Tongue (tissue), 2 donors: Measurements from ENCODE around the gene SPTBN5. TPM values are rescaled to one million over a fixed set of nuclear protein-coding genes. Genes with fewer than 3 reads are reported as not detected.
"Not testable (repeated sequence)": the region's sequence is repeated elsewhere in the genome, so short reads cannot be mapped to it uniquely, and the experiment has no call there.

Experiments
- DNase-seq: peaks from one replicate; pipeline ENCODE4 v3.0.0-alpha.2; 2015
- total RNA-seq: library from RNA; depleted of rRNA; stranded (reverse); fragments of >200 nt; gene quantifications from one replicate; pipeline ENCODE4 v1.2.3, GENCODE V29; 2014

The SPTBN5 gene
- total RNA-seq, 1 donor from 2014 or later, result 2.2 TPM

DNA sequence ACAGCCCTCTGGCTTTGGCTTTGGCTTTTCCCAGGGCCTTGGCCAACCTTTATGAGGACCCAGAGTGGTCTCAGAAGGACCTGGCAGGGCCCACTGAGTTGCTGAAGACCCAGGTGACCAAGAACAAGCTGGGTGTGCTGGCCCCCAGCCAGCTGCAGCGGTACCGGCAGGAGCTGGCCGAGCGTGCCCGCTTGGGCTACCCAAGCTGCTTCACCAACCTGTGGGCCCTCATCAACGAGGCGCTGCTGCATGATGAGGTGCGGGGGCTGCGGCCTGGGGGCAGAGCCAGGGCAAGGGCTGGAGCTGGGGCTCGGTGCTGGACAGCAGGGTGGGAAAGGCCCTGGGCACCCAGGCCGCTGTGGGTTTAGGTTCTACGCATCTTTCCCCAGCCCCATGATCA, 49.0 kb downstream of the SPTBN5 start:
- no peak for DNase-seq

DNA sequence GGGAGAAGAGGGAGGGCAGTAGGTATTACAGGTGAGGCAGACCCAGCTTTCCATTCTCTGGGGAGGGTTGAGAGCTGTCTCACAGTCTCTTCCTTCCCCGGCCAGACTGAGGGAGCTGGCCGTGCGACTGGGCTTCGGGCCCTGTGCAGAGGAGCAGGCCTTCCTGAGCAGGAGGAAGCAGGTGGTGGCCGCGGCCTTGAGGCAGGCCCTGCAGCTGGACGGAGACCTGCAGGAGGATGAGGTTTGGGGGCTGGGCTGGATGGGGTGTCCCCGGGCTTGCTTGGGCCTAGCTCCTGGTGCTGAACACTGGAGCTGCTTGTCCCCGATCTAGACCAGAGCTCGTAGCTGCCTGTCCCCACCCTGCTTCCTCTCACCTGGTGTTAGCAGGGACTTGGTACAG, 50.3 kb downstream of the SPTBN5 start:
- DNase-seq, result no peak

DNA sequence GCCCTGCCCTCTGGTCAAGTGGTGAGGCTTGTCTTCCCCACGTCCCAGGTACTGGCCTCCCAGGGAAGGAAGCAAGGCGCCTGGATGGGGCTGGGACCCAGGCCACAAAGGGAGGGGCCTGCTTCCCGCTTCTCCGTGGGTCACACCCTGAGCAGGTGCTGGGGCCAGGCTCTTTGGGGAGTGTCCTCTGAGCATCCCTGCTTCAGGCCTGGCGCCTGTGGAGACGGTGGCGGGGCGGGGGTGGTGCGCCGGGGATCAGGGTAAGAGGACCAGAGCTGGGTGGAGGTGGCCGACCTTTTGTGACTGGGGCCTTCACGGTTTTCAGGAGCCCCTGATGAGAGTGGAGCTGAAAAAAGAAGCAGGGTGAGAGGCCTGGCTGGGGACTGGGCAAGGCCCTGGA, 51.6 kb downstream of the SPTBN5 start:
- DNase-seq, result no peak

DNA sequence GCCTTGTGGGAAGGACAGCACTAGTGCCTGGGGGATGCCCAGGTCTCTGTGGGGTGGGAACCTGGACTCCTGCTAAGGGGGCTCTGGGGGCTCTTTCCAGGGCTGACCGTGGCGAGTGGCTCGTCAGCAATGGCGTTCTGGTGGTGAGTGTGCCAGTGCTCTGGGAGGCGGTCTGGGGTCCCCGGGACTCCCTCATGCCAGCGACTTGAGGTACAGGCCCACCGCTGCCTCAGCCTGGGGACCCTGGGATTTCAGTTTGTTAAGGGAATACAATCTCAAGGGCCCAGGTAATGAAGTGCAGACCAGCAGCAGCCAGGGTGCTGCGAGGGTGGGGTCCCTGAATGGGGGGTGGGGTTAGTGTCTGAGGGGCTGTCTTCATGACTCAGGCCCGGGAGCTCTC, 52.7 kb downstream of the SPTBN5 start:
- no peak for DNase-seq

DNA sequence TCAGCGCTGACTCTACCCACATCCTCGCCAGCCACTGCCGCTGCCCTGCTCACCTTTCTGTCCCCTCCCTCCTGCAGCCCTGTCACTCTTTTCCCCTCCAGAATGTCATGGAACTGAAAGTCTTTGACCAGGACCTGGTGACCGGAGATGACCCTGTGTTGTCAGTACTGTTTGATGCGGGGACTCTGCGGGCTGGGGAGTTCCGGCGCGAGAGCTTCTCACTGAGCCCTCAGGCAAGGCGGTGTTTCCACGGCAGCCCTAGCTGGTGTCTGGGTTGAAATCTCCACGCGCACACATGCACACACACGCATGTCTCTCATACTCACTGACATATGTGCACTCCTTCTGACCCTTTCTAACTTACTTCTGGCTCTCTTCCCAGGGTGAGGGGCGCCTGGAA, 53.2 kb downstream of the SPTBN5 start:
- no peak for DNase-seq

DNA sequence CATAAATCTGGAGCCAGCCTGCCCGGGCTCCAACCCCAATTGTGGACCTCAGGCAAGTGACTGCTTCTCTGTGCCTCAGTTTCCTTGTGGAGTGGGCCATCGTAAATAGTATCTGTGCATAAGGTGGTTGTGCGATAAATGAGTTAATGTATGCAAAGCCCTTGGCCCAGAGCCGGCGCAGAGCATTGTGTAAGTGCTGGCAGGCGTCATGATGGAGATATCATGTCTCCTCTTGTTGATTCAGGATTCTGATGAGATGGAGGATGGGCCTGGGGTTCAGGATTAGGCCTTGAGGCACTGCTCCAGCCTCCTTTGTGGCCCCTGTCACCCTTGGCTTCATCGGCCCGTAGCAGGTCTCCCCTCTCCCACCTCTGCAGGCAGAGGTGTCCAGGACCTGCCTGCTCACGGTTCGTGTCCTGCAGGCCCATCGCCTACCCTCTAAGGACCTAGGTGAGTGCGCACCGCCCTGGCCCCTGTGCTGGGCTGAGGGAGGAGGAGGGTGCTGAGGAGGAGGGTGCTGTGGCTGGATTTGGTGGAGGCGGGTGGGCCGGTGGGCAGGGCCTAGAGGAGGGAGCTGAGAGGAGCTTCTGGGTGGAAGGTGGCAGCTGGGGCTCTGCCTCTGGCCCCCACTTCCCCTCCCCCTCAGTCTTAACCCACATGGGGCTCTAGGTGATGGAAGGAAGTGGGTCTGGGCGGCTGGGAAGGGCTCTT, 53.9 kb downstream of the SPTBN5 start:
- DNase-seq, result no peak

DNA sequence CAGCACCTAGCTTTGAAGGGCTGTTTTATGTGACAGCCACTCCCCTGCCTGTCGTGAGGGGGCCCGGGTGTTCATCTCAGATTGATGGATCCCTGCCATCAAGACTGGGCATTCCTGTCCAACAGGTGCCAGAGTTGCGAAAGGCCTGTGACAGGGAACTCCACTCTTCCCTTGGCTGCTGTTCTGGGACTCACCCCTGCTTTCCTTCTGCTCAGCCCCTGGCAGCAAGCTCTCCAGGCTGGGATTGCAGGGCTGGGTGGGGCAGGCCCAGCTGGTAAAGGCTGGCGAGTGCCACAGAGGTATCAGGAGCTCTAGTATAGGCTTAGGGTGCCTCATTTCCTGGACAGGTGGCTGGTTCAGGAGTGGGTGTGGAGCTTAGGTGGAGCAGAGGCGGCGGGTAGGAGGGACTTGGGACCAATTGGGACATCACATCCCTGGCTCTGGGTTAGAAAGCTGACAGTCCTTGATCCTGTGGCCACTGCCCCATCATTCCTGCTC, 55.4 kb downstream of the SPTBN5 start, which contains the start of gene PLA2G4B:
Gene PLA2G4B (plus strand): TSS at position 448 of the 498 bp plus-strand sequence. CDS start 67 bp downstream, outside the sequence.
- peak; percentile 77 for DNase-seq

DNA sequence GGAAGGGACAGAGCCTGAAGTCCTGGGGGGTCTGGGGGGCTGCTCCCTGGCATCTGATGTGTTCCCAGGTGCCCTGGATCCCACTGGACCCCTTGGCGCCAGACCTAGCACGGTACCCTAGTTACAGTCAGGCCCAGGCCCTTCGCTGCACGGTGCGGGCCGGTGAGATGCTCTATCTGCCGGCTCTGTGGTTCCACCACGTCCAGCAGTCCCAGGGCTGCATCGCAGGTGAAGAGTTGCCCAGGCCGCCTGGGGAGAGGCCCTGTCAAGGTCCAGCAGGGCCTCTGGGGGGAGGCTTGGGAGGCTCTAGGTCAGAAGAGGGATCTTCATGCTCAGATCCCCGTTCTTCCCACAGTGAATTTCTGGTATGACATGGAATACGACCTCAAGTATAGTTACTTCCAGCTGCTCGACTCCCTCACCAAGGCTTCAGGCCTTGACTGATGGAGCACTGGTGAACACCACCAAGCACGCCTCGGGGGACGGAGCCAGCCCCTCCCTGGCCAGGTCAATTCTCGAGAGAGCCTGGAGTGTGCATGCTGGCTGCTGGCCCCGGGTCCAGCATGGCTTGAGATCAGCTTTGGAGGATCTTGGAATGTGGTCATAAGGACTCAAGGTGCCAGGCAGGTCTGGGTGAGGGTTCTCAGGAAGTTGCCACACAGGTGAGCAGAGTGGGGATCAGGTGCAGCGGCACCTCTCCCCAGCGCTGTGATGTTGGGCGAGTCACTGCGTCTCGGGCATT, 57.0 kb downstream of the SPTBN5 start:
- no peak for DNase-seq

DNA sequence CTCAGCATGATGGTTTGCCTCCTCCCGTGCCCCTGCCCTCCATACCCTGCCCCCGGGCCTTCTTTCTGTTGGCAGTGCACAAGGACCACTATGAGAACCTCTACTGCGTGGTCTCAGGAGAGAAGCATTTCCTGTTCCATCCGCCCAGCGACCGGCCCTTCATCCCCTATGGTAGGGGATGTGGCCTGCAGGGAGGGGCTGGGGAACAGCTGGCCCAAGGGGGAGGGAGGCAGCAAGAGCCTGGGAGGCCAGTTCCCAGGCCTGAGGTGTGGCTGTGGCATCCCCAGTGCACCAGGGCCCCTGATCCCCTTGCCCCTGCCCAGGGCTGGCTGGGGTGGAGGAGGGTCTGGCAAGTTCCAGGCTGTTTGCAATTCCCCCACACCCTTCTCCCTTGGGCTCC, 57.8 kb downstream of the SPTBN5 start:
- no peak for DNase-seq

DNA sequence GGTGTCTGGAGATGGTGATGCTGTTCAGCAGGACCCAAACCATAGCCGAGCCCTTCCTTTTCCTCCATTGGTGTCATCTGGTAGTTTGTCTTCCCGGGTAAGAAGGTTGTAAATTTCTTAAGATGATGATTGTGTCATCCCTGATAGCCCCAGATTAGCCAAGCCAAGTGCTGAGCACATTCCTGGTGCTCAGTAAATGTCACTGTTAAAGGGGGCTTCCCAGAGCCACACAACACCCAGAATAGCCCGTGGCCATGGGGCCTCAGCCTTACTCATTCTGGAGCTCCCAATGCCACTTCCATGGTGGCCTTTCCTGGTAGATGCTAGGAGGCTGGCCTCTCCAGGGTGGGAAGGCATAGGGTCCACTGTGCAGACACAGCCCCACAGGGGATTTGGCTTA, 59.8 kb downstream of the SPTBN5 start:
- no peak for DNase-seq

DNA sequence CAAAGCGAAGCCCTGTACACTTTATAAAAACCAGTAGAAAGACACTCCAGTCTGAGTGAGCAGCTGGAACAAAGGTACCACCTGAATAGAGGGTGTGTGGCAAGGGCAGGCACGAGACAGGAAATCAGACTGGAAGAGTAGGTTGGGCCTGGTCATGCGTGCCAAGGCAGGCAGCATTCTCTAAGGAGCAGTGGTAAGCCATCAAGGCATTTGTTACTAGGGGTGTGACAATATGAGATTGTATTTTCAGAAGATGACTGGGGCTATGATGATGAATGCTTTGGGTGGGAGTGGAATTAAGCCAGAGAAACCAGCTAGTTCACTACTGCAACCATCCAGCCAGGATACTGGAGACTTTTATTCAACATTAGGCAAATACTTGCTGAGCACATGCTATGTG, 61.0 kb downstream of the SPTBN5 start:
- DNase-seq, result peak; percentile 69

DNA sequence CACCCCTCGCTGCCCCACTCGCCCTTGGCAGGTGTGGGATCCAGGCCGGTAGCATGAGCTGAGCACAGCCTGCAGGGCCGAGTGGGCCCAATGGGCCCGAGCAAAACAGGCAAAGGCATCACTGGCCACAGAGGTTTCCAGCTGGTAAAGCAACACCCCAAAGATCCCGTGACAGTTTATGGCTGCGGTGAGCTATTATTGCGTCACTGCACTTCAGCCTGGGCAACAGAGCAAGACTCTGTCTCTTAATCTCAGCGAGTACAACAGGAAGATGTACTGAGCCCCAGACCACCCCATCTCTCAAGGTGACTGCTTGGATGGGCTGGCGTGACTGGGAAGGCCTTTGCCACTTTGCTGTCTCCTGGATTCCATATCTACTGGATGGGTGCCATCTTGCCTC, 61.6 kb downstream of the SPTBN5 start:
- DNase-seq, result no peak

DNA sequence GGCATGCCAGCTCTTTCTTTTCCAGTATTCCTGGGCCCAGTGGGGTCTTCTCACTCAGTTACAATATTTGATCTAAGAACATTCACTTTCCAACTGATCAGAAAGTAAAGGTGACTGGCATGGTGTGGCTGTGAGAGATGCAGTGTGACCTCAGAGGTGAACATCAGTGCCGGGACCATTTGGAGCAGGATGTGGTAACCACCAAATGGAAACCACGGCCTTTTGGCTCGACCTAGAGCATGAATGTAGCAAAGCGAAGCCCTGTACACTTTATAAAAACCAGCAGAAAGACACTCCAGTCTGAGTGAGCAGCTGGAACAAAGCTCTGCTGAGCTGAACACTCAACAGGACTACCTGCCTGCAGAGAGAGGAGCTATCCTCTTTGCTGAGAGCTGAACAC, 62.6 kb downstream of the SPTBN5 start:
- not testable (repeated sequence) for DNase-seq

DNA sequence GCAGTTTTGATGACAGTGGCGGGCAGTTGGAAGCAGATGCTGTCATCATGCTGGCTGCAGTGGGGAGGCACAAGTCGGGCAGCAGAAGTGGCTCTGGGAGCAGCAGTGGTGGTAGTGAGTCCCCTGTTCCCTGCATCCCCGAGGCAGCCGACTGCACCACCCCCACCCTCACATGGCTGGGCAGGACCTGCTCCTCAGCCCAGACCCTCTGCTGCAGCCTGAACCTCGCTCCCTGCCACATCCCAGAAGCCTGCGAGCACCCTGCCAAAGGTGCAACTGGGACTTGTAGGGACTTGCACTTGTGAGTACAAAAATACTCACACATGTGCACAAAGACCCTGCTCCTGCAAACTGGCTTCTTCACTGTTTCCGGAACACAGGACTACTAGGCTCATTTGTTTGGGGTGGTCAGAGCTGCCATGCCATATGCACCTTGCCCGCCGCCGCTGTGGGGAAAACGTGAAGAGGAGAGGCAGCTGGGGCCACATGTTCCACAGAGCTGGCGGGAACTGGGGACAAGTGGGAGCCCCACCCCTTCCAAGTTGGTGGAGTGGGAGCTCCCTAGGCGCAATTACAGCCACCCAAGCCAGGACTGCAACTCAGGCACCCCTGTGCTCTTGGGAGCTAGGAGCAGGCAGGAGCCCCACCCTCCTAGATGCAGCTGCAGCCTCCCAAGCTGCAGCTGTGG, 63.8 kb downstream of the SPTBN5 start:
- no peak for DNase-seq

DNA sequence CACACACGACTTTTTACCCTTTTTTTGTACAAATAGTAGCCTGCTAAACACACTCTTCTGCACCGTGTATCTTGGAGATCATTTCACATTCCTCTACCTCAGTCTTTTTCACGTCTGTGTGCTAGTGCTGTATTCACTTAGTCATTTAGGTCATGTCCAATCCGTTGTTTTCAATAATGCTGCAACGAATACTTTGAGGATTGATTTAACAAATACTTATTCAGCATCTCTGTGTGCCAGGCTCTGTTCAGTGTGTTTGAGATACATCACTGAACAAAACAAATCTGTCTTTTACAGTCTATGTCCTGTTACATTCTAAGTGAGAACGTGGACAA, 65.1 kb downstream of the SPTBN5 start:
- no peak for DNase-seq

DNA sequence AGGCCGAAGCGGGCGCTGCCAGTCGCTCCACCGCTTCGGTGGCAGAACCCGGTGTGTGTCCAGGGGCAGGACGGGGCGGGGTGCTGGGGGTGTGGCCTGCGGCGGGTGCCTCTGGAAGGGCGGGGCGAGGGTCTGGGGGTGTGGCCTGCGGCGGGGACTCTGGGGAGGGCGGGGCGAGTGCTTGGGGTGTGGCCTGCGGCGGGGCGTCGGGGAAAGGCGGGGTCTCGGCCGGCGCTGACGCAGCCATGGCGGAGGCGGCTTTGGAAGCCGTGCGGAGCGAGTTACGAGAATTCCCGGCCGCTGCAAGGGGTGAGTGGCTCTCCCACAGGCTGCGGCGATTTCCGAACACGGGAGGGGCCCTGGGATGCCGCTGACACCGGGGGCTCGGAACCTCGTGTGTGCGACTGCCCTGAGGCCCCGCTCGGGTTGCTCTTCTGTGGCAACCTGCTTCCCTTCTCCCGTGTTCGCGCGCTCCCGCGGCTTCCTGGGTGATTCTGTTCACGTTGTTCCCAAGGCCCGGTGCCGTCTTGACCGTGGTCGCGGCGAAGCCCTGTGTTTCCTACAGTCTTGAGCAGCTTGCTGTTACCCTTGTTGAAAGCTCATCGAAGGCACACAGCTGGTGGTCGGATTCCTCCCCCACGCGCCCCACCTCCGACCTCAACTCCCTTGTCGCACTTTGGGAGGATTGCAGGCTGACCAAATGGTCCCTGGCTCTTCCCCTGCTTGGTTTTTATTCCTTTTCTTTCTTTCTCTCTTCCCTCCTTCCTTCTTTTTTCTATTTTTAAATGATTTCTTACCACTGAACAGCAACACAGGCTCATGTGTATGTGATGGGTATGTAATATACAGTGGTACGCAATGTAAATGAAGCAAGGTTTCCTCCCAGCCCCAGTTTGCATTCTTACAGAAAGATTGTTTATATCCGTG, 65.7 kb downstream of the SPTBN5 start, which contains the start of gene JMJD7:
Gene JMJD7 (plus strand): TSS at position 213 of the 927 bp plus-strand sequence. CDS start 33 bp downstream, at position 246.
- peak; percentile 96 for DNase-seq

DNA sequence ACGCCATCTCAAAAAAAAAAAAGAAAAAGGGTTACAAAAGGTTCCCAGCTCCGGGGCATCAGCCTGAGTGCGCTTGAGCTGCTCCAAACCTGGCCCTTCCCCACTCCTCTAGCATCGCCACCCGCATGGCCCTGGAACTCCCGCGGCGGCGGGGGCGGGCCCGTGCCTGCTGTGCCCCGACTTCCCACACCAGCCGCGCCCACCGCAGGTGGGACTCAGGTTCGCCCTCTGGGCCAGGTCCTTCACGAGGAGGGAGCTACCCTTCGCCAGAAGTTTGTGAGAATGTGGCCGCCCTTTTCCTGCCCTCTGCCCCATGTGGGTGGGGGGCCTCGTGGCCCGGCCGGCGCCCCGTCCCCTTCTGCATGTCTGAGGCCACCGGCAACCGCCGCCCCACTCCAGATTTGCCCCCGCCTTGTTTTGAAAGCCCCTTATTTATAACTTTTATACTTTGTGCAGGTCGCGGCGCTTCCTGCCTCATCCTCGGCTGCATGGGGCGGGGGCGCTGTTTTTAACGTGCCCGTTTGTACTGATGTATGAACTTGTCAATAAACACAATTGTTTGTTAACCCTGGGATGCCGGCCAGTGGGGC, 66.5 kb downstream of the SPTBN5 start:
- peak; percentile 20 for DNase-seq

DNA sequence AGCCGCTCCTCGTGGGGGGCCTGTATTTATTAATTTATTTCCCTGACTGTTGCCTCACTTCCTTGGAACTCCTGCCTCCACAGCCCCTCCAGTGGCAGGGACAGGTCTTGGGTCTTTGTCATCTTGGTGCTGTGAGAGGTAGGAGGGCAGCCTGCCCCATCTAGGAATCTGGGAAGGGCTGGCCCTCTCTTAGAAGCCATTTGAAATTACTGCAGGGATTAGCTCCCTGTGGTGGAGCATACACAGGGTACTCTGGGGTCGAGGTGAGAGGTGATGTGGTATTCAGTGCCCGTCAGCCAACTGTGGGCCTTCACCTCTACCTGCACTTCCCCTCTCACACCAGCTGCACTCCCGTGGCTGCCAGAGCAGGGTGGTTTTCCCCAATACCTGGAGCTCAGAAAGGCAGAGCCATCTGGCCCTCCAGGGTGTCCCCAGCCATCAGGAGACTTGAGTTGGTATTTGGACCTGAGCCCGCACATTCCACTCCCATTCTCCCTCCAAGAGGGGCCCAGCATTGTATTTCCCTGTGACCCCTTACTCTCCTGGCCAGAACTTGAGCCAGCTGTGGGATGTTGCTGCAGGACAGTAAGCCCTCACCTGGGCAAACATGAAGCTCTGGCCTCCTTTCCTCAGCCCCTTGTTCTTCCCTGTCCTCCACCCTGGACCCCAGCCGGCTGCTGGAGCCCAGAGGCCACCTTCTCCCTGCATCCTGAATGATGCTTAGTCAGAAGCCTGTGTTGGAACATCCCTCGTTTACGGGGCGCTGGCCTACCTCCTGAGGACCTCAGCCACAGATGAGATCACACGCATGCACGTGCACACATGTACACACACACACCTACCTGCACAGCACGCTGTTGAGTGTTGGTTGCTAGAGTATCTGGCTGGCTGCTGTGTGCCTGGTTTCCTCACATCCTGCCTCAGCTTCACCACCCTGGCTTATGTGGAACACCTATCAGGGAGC, 68.0 kb downstream of the SPTBN5 start:
- DNase-seq, result no peak

DNA sequence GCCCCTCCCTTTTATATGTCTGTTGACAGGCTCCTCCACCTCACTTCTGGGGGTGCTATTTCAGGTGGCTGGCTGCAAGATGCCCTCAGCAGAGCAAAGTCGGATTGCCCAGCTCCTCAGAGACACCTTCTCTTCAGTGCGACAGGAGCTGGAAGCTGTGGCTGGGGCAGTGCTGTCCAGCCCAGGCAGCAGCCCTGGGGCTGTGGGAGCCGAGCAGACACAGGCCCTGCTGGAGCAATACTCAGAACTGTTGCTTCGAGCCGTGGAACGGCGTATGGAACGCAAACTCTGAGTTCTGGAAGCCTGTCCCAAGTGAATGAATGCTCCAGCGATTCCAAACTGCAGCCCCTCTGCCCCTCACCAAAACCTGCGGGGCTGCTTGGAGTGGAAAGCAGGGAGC, 68.7 kb downstream of the SPTBN5 start:
- DNase-seq, result no peak

DNA sequence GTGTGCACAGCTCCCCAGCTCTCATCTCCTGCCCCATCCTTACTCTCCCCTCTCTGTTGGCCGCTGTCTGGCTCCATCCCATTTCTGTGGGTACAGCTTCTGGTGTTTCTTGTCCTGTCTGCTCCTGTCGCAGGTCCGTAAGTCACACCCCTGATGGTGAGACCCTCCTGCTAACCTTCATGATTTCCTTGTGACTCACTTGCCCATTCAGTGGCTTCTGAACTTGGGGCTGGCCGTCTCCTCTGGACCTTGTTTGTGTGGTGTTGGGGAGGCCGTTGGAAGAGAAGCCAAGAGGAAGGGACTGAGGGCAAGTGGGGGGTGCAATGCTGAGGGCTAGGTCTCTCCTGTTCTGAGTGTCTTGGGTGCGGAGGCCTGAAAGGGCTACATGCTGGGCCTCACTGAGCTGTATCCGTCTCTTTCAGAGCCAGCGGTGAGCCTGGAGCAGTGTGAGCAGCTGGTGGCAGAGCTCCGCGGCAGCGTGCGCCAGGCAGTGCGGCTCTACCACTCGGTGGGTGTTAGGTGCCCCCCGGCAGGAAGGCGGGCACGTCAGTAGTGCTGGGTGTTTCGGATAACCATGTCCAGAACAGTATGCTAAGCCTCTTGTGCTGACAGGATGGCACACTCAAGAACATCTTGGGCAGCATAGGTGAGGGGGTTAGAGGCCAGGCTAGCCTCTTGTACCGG, 69.6 kb downstream of the SPTBN5 start:
- no peak for DNase-seq
